HG03575 (cell line): Measurements from ENCODE around the gene CABP1.
"Not testable (repeated sequence)": the region's sequence is repeated elsewhere in the genome, so short reads cannot be mapped to it uniquely, and the experiment has no call there.

Source experiments
- ATAC-seq: cut with Tn5 transposase; IDR thresholded peaks from one replicate; pipeline ENCODE4 v1.9.1; 2021; ENCODE audit not compliant: unreplicated experiment, insufficient number of reproducible peaks, low FRiP score; ENCODE audit errors: extremely low read depth

CABP1 gene

DNA sequence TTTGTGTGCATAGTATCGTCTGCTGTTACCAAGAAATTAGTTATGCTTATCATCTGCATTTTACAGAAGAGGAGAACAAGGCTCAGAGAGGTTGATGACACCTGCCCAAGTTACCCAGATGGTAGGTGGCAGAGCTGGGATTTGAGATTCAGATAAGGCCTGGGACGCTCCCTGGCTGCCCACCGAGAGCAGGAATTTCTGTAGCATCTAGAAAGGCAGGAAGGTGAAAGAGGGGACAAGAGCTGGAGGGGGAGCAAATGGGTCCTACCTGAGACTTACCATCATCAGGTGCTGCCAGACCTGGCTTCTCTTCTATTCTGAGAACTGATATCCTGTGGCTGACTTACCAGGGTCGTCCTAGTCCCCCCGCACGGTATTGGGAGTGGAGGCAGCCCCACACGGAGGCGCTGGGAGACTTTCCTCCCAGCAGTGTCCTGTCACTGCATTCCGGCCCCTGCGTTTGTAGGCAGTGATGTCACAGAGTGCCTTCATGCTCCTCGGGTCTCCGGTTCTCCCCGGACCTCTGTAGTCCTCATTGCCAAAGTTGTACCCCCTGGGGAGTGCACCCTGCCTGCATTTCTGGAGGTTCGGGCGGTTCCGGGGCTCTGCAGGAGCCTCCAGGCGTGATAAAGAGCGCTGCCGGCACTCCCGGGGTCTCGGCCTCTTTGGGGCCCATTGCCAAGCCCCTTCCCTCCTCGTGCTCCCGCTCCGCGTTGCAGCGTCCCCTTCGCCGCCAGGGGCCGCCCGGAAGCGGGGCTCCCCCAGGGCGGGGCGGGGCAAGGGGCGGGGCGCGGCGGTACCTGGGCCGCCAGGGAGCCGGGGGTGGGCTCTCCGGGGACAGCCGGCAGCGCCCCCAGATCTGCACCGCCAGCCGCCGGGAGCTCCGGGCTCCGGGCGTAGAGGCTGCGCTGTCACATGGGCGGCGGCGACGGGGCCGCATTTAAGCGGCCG lies at the start of gene CABP1:
Gene CABP1 (plus strand): TSS at position 856 of the 951 bp plus-strand sequence. CDS start 60 bp downstream, at position 916.
- no peak for ATAC-seq

DNA sequence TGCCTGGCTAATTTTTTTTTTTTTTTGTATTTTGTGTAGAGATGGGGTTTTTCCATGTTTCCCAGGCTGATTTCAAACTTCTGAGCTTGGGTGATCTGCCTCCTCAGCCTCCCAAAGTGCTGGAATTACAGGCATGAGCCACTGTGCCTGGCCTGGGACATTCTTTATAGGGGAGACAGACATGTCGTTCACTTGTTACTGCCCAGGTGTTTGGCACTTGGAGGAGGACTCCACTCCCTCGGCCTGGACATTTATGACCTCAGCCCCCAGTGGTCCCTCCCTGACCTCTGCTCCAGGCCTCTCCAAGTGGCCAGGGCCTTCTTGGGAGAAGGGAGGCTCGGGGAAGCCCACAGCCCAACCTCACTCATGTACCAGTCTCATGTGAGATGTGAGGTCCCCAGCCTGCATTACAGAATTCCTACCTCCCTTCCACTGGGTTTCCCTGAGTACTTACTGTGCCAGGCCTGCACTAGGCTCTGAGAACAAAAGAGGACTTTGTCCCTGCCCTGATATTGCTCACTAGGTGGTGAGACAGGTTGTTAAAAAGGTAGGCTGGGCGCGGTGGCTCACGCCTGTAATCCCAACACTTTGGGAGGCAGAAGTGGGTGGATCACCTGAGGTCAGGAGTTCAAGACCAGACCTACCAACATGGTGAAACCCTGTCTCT lies 49.6 kb upstream of the CABP1 start:
- ATAC-seq, result no peak

DNA sequence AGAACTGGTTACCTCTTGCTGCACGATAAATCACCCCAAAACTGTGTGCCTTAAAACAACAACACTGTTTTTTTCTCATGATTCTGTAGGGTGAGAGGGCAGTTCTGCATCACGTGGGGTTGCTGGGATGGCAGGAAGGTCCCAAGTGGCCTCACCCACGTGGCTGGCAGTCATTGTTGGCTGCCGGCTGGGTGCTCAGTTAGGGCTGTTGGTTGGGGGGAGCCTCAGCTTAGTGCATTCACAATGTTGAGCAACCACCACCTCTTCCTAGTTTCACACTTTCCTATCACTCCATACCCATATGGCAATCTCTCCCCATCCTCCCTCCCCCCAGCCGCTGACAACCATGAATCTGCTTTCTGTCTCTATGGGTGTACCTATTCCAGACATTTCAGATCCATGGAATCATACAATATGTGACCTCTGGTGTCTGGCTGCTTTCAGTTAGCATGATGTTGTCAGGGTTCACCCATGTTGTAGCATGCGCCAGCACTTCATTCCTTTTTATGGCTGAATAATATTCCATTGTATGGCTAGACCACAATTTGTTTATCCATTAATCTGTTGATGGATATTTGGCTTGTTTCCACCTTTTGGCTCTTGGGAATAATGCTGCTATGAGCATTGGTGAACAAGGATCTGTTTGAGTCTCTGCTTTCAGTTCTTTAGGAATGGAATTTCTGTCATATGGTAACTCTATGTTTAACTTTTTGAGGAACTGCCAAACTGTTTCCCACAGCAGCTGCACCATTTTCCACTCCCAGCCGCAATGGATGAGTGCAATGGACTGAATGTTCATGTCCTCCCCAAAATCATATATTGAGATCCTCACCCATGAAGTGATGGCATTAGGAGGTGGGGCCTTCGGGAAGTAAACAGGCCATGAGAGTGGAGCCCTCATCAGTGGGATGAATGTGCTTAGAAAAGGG lies 48.0 kb upstream of the CABP1 start:
- ATAC-seq, result no peak

DNA sequence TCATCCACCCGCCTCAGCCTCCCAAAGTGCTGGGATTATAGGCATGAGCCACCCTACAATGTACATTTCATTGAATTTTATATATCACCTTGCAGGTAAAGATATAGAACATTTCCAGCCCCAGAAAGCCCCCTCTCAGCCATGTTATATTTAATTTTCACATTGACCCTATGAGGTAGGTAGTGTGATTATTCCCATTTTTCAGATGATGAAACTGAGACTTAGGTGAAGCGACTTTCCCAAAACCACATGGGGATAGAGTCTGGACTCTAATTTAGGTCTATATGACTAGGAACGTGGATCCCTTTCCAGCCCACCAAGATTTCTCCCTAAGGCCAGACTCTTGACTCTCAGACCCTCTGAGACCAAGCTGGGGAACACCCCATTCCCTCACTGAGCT lies 43.5 kb upstream of the CABP1 start:
- ATAC-seq, result no peak

DNA sequence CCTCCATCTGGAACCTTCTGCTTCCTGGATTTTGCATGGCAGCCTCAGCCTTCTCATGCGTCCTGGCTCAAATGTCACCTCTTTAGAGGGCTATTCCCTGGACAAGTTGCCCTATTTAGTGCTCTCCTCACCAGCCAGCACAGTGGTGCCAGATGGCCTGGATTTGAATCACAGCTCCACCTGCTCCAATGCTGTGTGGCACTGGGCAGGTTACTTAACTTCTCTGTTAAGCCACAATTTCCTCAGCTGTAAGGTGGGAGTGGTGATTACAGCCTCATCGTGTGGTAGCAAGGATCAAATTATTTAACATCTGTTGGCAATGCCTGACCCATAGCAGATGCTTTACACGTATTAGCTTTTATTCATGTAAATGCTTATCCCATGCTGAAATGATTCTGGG lies 42.6 kb upstream of the CABP1 start:
- ATAC-seq, result no peak

DNA sequence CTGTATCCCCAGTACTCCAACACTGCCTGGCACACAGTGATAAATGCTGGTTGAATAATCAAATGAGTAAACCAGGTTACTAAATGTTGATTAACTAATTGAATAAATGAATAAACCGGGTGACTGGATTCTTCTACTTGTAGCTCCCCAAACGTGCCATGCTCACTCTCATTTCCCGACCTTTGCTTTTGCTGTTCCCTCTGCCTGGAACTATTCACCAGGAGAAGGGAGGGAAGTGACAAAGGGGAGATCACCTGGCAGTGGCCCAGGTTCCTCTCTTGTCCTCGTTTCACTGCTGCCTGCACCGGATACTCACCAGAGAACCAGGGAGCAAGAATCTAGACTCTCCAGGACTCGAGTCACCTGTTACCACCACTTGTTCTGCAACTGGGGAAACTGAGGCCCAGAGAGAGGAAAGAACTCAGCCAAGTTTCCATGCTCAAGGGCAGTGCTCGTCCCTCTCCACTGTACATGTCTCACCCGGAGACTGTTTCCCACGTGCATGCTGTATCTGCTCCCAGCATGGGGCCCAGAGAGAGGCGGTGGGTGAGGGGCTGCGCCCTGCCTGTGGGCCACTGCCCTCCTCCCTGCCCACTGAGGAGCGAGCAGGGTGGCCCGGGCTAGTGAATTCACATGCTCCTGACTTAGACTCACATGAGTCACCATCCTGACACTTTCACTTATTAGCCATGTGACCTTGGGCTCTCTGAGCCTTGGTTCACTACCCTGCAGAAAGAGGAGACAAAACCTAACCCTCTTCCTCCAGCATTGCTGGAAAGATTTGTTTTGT lies 41.6 kb upstream of the CABP1 start:
- no peak for ATAC-seq

DNA sequence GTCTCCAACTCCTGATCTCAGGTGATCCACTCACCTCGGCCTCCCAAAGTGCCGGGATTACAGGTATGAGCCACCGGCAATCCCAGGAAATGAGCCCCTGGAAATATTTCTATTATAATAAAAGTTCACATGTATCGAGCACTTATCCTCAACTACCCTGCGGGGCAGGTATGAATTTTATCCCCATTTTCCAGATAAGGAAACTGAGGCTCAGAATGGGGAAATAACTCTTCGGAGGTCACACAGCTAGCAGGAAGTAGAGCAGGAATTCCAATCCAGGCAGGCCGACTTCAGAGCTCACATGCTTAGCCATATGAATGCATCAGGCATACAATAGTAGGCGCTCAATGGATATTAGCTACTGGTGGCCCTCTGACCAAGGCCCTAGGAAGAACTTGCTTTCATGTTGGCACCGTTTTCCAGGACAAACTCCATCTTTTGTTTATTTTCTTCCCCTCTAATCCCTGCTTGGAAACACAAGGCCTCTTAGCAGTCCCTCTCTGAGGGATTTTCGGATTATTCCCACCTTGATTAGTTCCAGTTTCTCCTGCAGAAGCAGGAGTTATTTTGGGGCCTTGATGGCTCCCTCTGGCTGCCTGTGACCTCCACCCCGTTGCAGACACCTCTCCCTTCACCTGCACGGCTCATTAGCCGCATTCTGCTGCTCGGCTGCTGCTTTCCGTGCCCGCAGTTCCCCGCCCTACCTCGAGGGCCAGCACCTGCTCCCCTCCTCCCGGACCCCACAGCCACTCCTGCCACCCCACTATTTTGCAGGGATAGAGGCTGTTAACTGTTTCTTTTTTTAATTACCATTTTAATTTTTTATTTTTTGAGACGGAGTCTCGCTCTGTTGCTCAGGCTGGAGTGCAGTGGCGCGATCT lies 40.5 kb upstream of the CABP1 start:
- no peak for ATAC-seq

DNA sequence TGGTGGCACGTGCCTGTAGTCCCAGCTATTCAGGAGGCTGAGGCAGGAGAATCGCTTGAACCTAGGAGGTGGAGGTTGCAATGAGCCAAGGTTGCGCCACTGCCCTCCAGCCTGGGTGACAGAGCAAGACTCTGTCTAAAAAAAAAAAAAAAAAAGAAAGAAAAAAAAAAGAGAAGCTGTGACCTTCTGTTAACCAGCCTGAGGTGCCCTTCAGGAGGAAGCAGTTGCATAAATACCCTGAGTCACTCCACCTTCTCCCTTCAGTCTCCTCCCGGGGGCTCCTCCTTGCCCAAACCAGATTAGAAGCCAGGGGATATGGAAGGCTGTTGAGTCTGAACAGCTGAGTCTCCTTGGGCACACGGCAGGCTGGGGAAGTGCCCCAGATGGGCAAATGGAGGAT lies 38.0 kb upstream of the CABP1 start:
- not testable (repeated sequence) for ATAC-seq

DNA sequence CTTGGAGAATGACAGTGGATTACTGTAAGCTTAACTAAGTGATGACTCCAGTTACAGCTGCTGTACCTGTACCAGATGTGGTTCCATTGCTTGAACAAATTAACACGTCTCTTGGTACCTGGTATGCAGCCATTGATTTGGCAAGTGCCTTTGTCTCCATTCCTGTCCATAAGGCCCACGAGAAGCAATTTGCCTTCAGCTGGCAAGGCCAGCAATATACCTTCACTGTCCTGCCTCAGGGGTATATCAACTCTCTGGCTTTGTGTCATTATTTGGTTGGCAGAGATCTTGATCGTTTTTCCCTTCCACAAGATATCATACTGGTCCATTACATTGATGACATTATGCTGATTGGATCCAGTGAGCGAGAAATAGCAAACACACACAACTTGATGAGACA lies 29.9 kb upstream of the CABP1 start:
- no peak for ATAC-seq

DNA sequence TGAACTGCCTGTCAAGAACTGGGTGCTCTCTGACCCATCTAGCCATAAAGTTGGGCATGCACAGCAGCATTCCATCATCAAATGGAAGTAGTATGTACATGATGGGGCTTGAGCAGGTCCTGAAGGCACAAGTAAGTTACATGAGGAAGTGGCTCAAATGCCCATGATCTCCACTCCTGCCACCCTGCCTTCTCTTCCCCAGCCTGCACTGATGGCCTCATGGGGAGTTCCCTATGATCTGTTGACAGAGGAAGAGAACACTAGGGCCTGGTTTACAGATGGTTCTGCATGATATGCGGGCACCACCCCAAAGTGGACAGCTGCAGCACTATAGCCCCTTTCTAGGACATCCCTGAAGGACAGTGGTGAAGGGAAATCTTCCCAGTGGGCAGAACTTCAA lies 28.9 kb upstream of the CABP1 start:
- not testable (repeated sequence) for ATAC-seq

DNA sequence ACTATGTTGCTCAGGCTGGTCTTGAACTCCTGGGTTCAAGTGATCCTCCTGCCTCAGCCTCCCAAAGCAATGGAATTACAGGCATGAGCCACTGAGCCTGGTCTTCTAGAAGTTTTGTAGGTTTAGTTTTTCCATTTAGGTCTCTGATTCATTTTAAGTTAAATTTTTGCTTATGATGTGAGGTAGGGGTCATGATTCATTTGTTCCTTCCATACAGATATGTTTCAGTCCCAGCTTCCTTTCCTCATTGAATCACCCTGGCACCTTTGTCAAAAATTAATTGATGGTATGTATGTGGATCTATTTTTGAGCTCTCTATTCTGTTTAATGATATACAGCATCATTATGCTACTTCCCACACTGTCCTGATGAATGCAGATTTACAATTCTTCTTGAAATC lies 25.6 kb upstream of the CABP1 start:
- ATAC-seq, result no peak

DNA sequence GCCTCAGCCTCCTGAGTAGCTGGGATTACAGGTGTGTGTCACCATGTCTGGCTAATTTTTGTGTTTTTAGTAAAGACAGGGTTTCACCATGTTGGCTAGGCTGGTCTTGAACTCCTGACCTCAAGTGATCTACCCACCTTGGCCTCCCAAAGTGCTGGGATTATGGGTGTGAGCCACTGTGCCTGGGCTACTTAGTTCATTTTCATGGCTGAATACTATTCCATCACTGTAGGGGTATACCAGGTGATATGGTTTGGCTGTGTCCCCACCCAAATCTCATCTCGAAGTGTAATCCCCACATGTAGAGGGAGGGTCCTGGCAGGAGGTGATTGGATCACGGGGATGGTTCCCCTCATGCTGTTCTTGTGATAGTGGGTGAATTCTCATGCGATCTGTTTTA lies 23.2 kb upstream of the CABP1 start:
- not testable (repeated sequence) for ATAC-seq

DNA sequence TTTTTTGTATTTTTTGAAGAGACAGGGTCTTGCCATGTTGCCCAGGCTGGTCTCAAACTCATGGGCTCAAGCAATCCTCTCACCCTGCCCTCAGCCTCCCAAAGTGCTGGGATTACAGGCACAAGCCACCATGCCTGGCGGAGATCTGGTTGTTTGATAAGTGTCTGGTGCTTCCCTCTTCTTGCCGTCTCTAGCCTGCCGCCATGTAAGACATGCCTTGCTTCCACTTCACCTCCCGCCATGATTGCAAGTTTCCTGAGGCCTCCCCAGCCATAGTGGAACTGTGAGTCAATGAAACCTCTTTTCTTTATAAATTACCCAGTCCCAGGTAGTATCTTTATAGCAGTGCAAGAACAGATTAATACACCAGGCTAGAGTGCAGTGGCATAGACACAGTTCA lies 22.7 kb upstream of the CABP1 start:
- ATAC-seq, result not testable (repeated sequence)

DNA sequence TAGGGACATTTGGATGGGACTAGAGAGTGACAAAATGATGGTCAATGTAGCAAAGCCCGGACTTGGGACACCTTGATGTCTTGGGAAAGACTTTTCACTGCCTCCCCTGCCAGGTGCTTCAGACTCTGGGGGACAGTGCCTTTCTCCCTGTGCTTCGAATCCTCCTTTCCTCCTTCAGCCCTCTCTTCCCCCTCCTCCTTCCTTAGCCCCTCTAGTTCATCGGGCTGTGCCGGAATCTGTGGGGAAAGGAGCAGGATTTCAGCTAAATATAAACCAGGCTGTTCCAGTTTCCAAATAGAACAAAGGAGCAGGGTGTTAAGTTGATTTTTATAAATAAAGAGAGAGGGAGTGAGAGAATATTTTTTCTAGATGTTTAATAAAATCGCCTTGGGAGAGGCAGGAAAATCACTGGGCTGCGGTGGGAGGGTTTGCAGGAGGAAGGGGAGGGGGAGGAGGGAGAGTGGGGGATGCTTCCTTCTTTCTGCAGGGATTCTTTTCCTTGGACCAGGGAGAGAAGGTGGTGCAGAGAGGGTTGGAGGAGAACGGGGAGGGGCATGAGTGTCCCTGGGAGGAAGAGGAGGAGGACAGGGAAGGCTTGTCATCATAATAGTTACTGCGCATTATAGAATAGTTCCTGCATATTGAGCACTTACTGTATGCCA lies 21.3 kb upstream of the CABP1 start:
- ATAC-seq, result no peak

DNA sequence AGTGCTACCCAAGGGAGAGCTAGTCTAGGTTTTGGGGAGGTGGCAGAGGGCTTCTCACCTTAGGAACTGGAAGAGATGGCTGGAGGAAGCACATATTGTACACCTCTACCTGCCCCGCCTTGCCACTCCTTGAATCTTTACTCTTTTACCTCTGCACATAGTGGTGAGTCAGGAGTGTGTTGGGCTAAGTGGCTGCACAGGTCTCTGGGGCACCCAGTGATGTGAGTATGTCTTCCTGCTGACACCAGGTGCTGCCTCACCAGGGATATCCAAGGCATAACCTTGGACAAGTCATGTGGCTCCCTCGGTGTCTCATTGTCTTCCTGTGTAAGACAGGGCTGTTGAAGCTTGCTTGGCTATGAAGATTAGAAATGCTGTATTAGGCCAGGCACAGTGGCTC lies 19.8 kb upstream of the CABP1 start:
- ATAC-seq, result no peak

DNA sequence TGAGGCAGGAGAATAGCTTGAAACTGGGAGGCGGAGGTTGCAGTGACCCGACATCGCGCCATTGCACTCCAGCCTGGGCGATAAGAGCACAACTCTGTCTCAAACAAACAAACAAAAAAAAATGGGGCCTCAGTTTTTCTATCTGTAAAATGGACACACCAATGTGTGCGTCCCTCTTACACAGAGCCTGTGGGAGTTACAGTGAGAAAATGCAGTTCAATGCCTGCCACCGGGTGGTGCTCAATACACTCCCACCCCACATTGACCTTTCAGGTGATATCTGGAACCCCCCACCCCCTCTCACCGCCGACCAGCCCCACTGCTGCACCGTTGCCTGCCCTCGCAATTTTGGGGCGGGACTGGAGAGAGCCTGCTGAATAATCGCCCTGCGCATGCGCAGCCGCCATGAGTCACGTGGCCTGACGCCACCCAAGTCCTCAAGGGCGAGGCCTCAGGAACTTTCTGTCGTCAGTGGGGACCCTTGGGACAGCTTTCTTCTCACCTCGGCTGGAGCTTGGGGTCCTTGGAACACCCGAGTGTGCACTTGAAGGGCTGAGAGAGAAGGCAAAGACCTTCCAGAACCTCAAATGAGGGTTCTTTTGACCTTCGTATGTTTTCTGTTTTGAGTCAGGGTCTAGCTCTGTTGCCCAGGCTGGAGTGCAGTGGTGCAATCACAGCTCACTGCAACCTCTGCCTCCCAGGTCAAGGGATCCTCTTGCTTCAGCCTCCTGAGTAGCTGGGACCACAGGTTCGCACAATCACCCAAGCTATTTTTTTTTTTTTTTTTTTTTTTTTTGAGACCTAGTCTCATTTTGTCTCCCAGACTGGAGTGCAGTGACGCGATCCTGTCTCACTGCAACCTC lies 14.6 kb upstream of the CABP1 start:
- no peak for ATAC-seq
